PC-3 (cell line): Measurements from ENCODE around the gene CCDC13. TPM values are rescaled to one million over a fixed set of nuclear protein-coding genes. Genes with fewer than 3 reads are reported as not detected.

Source experiments
- ATAC-seq: fragments of 200-7000 bp; cut with Tn5 transposase; 2 replicates; pipeline ENCODE4 v1.9.1; 2020; ENCODE audit warnings: mild to moderate bottlenecking, moderate library complexity
- BruUV-seq: library from RNA; stranded (reverse); fragments of 400-500 nt; replicated peaks from 2 replicates; lab custom pipeline; 2021; lab: Mats Ljungman, UMichigan
- CTCF ChIA-PET: fragments of 300-600 bp; sonication (Branson Sonifier 250); formaldehyde crosslinking; loops from one replicate; lab custom pipeline; 2022; ENCODE audit warnings: antibody characterized with exemption; lab: Charles Lee
- POLR2A ChIA-PET: fragments of 300-600 bp; sonication (Branson Sonifier 250); formaldehyde crosslinking; loops from one replicate; lab custom pipeline; 2022; ENCODE audit warnings: antibody characterized with exemption; ENCODE audit not compliant: unreplicated experiment; lab: Charles Lee
- DNase-seq: peaks from one replicate; pipeline ENCODE4 v3.0.0-alpha.2; 2015
- H2AFZ ChIP-seq: fragments of 300-600 bp; sonication (generic); 2 replicates; pipeline ENCODE4 v1.6.0; 2016; ENCODE audit warnings: antibody characterized with exemption, low read length
- H3F3A ChIP-seq: fragments of 300-600 bp; sonication (generic); one replicate; pipeline ENCODE4 v1.6.0; 2017; ENCODE audit warnings: antibody characterized with exemption, low read length, control low read depth, mild to moderate bottlenecking; ENCODE audit not compliant: unreplicated experiment
- H3K27ac ChIP-seq: fragments of 300-600 bp; sonication (generic); 2 replicates; pipeline ENCODE4 v1.5.1; 2016; ENCODE audit warnings: mild to moderate bottlenecking, low read length
- H3K27me3 ChIP-seq: fragments of 300-600 bp; sonication (generic); 2 replicates; pipeline ENCODE4 v1.6.1; 2016; ENCODE audit warnings: low read length, mixed read lengths
- H3K36me3 ChIP-seq: fragments of 300-600 bp; sonication (generic); 2 replicates; pipeline ENCODE4 v1.6.1; 2016; ENCODE audit warnings: low read depth, mixed run types, low read length, mixed read lengths
- H3K4me1 ChIP-seq: fragments of 300-600 bp; sonication (generic); 2 replicates; pipeline ENCODE4 v1.5.1; 2016; ENCODE audit warnings: low read length; ENCODE audit not compliant: insufficient read depth
- H3K4me2 ChIP-seq: fragments of 300-600 bp; sonication (generic); 2 replicates; pipeline ENCODE4 v1.6.0; 2016; ENCODE audit warnings: low read length
- H3K4me3 ChIP-seq: fragments of 300-600 bp; sonication (generic); 2 replicates; pipeline ENCODE4 v1.5.1; 2016; ENCODE audit warnings: mild to moderate bottlenecking, low read length, mixed read lengths
- H3K79me2 ChIP-seq: fragments of 300-600 bp; sonication (generic); 2 replicates; pipeline ENCODE4 v1.6.1; 2017; ENCODE audit warnings: low read length, mixed read lengths
- H3K9ac ChIP-seq: fragments of 300-600 bp; sonication (generic); 2 replicates; pipeline ENCODE4 v1.6.0; 2016; ENCODE audit warnings: mild to moderate bottlenecking, low read length
- H3K9me2 ChIP-seq: fragments of 300-600 bp; sonication (generic); replicated peaks from 2 replicates; pipeline ENCODE4 v1.6.1; 2016; ENCODE audit warnings: mixed run types, low read length, mixed read lengths
- H3K9me3 ChIP-seq: fragments of 300-600 bp; sonication (generic); 2 replicates; pipeline ENCODE4 v1.6.1; 2016; ENCODE audit warnings: low read length, mixed read lengths
- H4K20me1 ChIP-seq: fragments of 300-600 bp; sonication (generic); 2 replicates; pipeline ENCODE4 v1.6.1; 2016; ENCODE audit warnings: low read length, mixed read lengths
- CTCF ChIP-seq: fragments of 300-600 bp; sonication (generic); conservative IDR thresholded peaks from 2 replicates; pipeline ENCODE4 v1.5.1; 2017; ENCODE audit warnings: antibody characterized with exemption, low read depth, mild to moderate bottlenecking, low read length
- EZH2 ChIP-seq: fragments of 300-600 bp; sonication (generic); IDR thresholded peaks from one replicate; pipeline ENCODE4 v1.6.1; 2017; ENCODE audit warnings: antibody characterized with exemption, mild to moderate bottlenecking, low read length; ENCODE audit not compliant: unreplicated experiment
- EZH2phosphoT487 ChIP-seq: fragments of 300-600 bp; sonication (generic); IDR thresholded peaks from 2 replicates; pipeline ENCODE4 v1.6.1; 2018; ENCODE audit warnings: mild to moderate bottlenecking, antibody characterized with exemption, low read length, borderline replicate concordance
- intact Hi-C: fragments of 100-400 bp; cut with micrococcal nuclease; formaldehyde crosslinking; loops from 2 replicates; pipeline ENCODE4 v1.9.0; 2023
- total RNA-seq: library from RNA; depleted of rRNA; stranded (reverse); fragments of >200 nt; gene quantifications from 2 replicates; pipeline ENCODE4 v1.2.3, GENCODE V29; 2014

CCDC13 gene
- total RNA-seq, 1 experiment from 2014 or later: 0.47 TPM

- H3K27ac ChIP-seq: no peak overlapping the region
- ChIA-PET POLR2A (no interaction called here), CTCF (interaction anchor here (0.6 kb wide), 1 partner anchor 74 kb away, joined by 6 read pairs; no protein-coding TSS in a partner anchor)
- no peaks in the 10 kb centered on the region for H3K9me3 ChIP-seq
- no peaks in the 10 kb centered on the region for H3K9me2 ChIP-seq
- H3F3A ChIP-seq: no peaks in the 10 kb centered on the region
- H3K4me1 ChIP-seq: peaks cover 17% of the 10 kb centered on the region
- no peak overlapping the region for H2AFZ ChIP-seq
- no peaks in the 10 kb centered on the region for H3K27me3 ChIP-seq
- H3K4me2 ChIP-seq: no peak overlapping the region
- H3K9ac ChIP-seq: no peak overlapping the region
- intact Hi-C loops: no loop called here
- ATAC-seq (no peak; the same call in none of the 2 replicates), DNase-seq (no peak)
- H3K36me3 ChIP-seq: no peaks in the 10 kb centered on the region
- no TSS peak for BruUV-seq
- H3K4me3 ChIP-seq: no peak overlapping the region
- TF ChIP-seq EZH2: no peak
- no peak for TF ChIP-seq EZH2phosphoT487
- no peak for TF ChIP-seq CTCF
- no peaks in the 10 kb centered on the region for H3K79me2 ChIP-seq
- no peaks in the 10 kb centered on the region for H4K20me1 ChIP-seq
Observed at GRCh38 chr3:42763021-42763420, 10.0 kb downstream of the CCDC13 start.

- no peaks in the 10 kb centered on the region for H3K27me3 ChIP-seq
- no peaks in the 10 kb centered on the region for H3F3A ChIP-seq
- H3K4me1 ChIP-seq: peaks cover 17% of the 10 kb centered on the region
- ChIA-PET POLR2A (no interaction called here), CTCF (no interaction called here)
- H2AFZ ChIP-seq: no peak overlapping the region
- BruUV-seq: no TSS peak
- ATAC-seq: no peak
- intact Hi-C loops: no loop called here
- peak overlapping the region; percentile 71; the same call in 1 of the 2 replicates for H3K27ac ChIP-seq
- no peak overlapping the region for H3K4me2 ChIP-seq
- no peak overlapping the region for H3K4me3 ChIP-seq
- no peaks in the 10 kb centered on the region for H4K20me1 ChIP-seq
- TF ChIP-seq CTCF: no peak
- no peak for TF ChIP-seq EZH2
- no peak for TF ChIP-seq EZH2phosphoT487
- no peaks in the 10 kb centered on the region for H3K79me2 ChIP-seq
- H3K9me3 ChIP-seq: no peaks in the 10 kb centered on the region
- DNase-seq: no peak
- H3K9ac ChIP-seq: no peak overlapping the region
- H3K36me3 ChIP-seq: no peaks in the 10 kb centered on the region
- no peaks in the 10 kb centered on the region for H3K9me2 ChIP-seq
Observed at GRCh38 chr3:42762046-42762724, 10.9 kb downstream of the CCDC13 start.

- H3K9ac ChIP-seq: no peak overlapping the region
- TF ChIP-seq EZH2 (no peak), EZH2phosphoT487 (no peak), CTCF (no peak)
- H2AFZ ChIP-seq: no peak overlapping the region
- H4K20me1 ChIP-seq: no peaks in the 10 kb centered on the region
- peaks cover 23% of the 10 kb centered on the region for H3K4me1 ChIP-seq
- H3K4me3 ChIP-seq: no peak overlapping the region
- H3K36me3 ChIP-seq: no peaks in the 10 kb centered on the region
- H3K27me3 ChIP-seq: no peaks in the 10 kb centered on the region
- no peaks in the 10 kb centered on the region for H3F3A ChIP-seq
- ATAC-seq (no peak), DNase-seq (no peak)
- H3K27ac ChIP-seq: no peak overlapping the region
- no peaks in the 10 kb centered on the region for H3K9me3 ChIP-seq
- ChIA-PET CTCF (interaction anchor here (0.7 kb wide), 3 partner anchors 8 to 665 kb away, joined by 3 to 9 read pairs (median 4); no protein-coding TSS in a partner anchor), POLR2A (no interaction called here)
- no peaks in the 10 kb centered on the region for H3K9me2 ChIP-seq
- H3K79me2 ChIP-seq: no peaks in the 10 kb centered on the region
- no peak overlapping the region for H3K4me2 ChIP-seq
- BruUV-seq: no TSS peak
- intact Hi-C loops: no loop called here
Observed at GRCh38 chr3:42758126-42758525, 14.9 kb downstream of the CCDC13 start.
